ENCODE measurements around the gene EPHB1.

DNA sequence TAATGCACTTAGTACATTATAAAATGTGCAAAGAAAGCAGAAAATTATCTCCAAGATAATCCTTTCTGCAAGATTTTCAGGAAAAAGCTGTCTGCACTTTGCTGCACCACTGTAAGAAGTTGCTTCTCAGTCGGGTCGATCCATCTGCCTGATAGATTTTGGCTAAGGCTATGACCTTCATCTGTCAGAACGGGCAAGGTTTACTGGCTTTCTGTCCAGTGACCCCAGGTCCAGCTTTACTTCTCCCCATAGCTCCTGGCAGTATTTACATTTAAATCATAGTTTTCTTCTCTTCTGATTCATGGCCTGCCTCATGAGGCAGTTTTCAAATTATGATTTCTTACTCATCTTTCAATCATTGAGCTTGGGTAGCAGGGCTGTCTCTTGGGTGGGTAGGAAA lies 422.7 kb downstream of the EPHB1 start:
- TF ChIP-seq, protein P1, sequence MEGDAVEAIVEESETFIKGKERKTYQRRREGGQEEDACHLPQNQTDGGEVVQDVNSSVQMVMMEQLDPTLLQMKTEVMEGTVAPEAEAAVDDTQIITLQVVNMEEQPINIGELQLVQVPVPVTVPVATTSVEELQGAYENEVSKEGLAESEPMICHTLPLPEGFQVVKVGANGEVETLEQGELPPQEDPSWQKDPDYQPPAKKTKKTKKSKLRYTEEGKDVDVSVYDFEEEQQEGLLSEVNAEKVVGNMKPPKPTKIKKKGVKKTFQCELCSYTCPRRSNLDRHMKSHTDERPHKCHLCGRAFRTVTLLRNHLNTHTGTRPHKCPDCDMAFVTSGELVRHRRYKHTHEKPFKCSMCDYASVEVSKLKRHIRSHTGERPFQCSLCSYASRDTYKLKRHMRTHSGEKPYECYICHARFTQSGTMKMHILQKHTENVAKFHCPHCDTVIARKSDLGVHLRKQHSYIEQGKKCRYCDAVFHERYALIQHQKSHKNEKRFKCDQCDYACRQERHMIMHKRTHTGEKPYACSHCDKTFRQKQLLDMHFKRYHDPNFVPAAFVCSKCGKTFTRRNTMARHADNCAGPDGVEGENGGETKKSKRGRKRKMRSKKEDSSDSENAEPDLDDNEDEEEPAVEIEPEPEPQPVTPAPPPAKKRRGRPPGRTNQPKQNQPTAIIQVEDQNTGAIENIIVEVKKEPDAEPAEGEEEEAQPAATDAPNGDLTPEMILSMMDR (conservative IDR thresholded peaks at IDR 0.05 in 1 of 2, IDR thresholded peaks at IDR 0.05 in 1 of 2; ENCODE audit: extremely low read depth in 1 of 2, insufficient read depth in 1 of 2, low read depth in 1 of 2, low read length in 2 of 2): no peak
- no peak for TF ChIP-seq EZH2 (IDR thresholded peaks at IDR 0.05; ENCODE audit: borderline replicate concordance, low read length)

Data from mammary epithelial cell (primary cell).